ENCODE data around the gene CDC26.

The CDC26 gene

GRCh38 chr9:113275157-113276131 is at the start of gene CDC26, which contains the start of gene PRPF4:
Gene CDC26 (minus strand): TSS chr9:113275572. CDS start chr9:113272507, 3,065 bp downstream.
Gene PRPF4 (plus strand): TSS chr9:113275658. CDS start chr9:113275744, 86 bp downstream.
- peaks cover 19% of the 10 kb centered on the region in 2 experiments for H3K4me1 ChIP-seq (ENCODE audit: control insufficient read depth in 1 of 2, insufficient read depth in 1 of 2, low read depth in 1 of 2, low read length in 1 of 2)
- H3K27me3 ChIP-seq = no peaks in the 10 kb centered on the region
- peak; percentile 41 for TF ChIP-seq CTCF (IDR thresholded peaks at IDR 0.05)
- H3K36me3 ChIP-seq = peaks cover 53% of the 10 kb centered on the region
- no peaks in the 10 kb centered on the region for H3K9me3 ChIP-seq
- H3K27ac ChIP-seq = peak within 1 kb of the TSS; percentile 89
- peak within 1 kb of the TSS; percentile 87 to 97 for H3K4me3 ChIP-seq (ENCODE audit: low read depth in 1 of 2, low read length in 1 of 2)

GRCh38 chr9:113322671-113323070 is 47.3 kb upstream of the CDC26 start:
- H3K27ac ChIP-seq = no peak overlapping the region
- no peaks in the 10 kb centered on the region for H3K36me3 ChIP-seq
- no peaks in the 10 kb centered on the region for H3K9me3 ChIP-seq
- no peaks in the 10 kb centered on the region for H3K27me3 ChIP-seq
- TF ChIP-seq CTCF (IDR thresholded peaks at IDR 0.05) = no peak
- H3K4me3 ChIP-seq (ENCODE audit: low read depth in 1 of 2, low read length in 1 of 2) = no peak overlapping the region
- H3K4me1 ChIP-seq (ENCODE audit: control insufficient read depth in 1 of 2, insufficient read depth in 1 of 2, low read depth in 1 of 2, low read length in 1 of 2) = no peaks in the 10 kb centered on the region

GRCh38 chr9:113320051-113320450 is 44.7 kb upstream of the CDC26 start:
- H3K27me3 ChIP-seq = no peaks in the 10 kb centered on the region
- H3K9me3 ChIP-seq = no peaks in the 10 kb centered on the region
- H3K27ac ChIP-seq = no peak overlapping the region
- H3K4me1 ChIP-seq (ENCODE audit: control insufficient read depth in 1 of 2, insufficient read depth in 1 of 2, low read depth in 1 of 2, low read length in 1 of 2) = no peaks in the 10 kb centered on the region
- no peak for TF ChIP-seq CTCF (IDR thresholded peaks at IDR 0.05)
- no peak overlapping the region for H3K4me3 ChIP-seq (ENCODE audit: low read depth in 1 of 2, low read length in 1 of 2)
- H3K36me3 ChIP-seq = no peaks in the 10 kb centered on the region

GRCh38 chr9:113319054-113319453 is 43.7 kb upstream of the CDC26 start:
- Histone ChIP-seq H3K36me3 (no peaks in the 10 kb centered on the region), H3K27me3 (no peaks in the 10 kb centered on the region), H3K9me3 (no peaks in the 10 kb centered on the region), H3K27ac (no peak overlapping the region), H3K4me3 (ENCODE audit: low read depth in 1 of 2, low read length in 1 of 2) (no peak overlapping the region), H3K4me1 (ENCODE audit: control insufficient read depth in 1 of 2, insufficient read depth in 1 of 2, low read depth in 1 of 2, low read length in 1 of 2) (no peaks in the 10 kb centered on the region)
- TF ChIP-seq CTCF (IDR thresholded peaks at IDR 0.05) = no peak

- no peak overlapping the region for H3K27ac ChIP-seq
- H3K4me3 ChIP-seq (ENCODE audit: low read depth in 1 of 2, low read length in 1 of 2) = no peak overlapping the region
- TF ChIP-seq CTCF (IDR thresholded peaks at IDR 0.05) = no peak
- H3K27me3 ChIP-seq = no peaks in the 10 kb centered on the region
- no peaks in the 10 kb centered on the region for H3K36me3 ChIP-seq
- no peaks in the 10 kb centered on the region for H3K9me3 ChIP-seq
- H3K4me1 ChIP-seq (ENCODE audit: control insufficient read depth in 1 of 2, insufficient read depth in 1 of 2, low read depth in 1 of 2, low read length in 1 of 2) = no peaks in the 10 kb centered on the region
Observed at GRCh38 chr9:113317777-113318176, 42.4 kb upstream of the CDC26 start.
